Measurements from ENCODE around the gene INS. TPM values are rescaled to one million over a fixed set of nuclear protein-coding genes. Genes with fewer than 3 reads are reported as not detected.

The INS gene
- total and polyA plus RNA-seq, 2 of the 13 experiments (the other 11 are each of a cell fraction or from before 2014, with no cell fraction given) = not detected

GRCh38 chr11:2186669-2187279 is 25.8 kb upstream of the INS start (continued):
- TF ChIP-seq PBX2 (CRISPR knock-in tag; IDR thresholded peaks at IDR 0.05) = no peak
- TF ChIP-seq STAG1 (CRISPR knock-in tag; IDR thresholded peaks at IDR 0.05) = peak; percentile 84
- TF ChIP-seq GATAD2A (CRISPR knock-in tag; IDR thresholded peaks at IDR 0.05) = no peak
- no peak for TF ChIP-seq SOX6 (IDR thresholded peaks at IDR 0.05)
- no peak for TF ChIP-seq SOX6 (CRISPR knock-in tag; IDR thresholded peaks at IDR 0.05)
- no peak for TF ChIP-seq CSRNP2 (CRISPR knock-in tag; conservative IDR thresholded peaks at IDR 0.05; ENCODE audit: low read depth)
- no peak for TF ChIP-seq LCORL (IDR thresholded peaks at IDR 0.05)
- no peak for TF ChIP-seq LCORL (CRISPR knock-in tag; IDR thresholded peaks at IDR 0.05)
- no peak for TF ChIP-seq HMG20A (CRISPR knock-in tag; IDR thresholded peaks at IDR 0.05; ENCODE audit: borderline replicate concordance)
- TF ChIP-seq BCL3 (CRISPR knock-in tag; IDR thresholded peaks at IDR 0.05) = no peak
- no peak for TF ChIP-seq NKX3-1 (CRISPR knock-in tag; IDR thresholded peaks at IDR 0.05)

Data from HepG2 (cell line).